Spleen (tissue), 11 donors: ENCODE measurements around the gene STARD4. TPM values are rescaled to one million over a fixed set of nuclear protein-coding genes. Genes with fewer than 3 reads are reported as not detected.

Experiments used
- DNase-seq: peaks from one replicate; pipeline ENCODE4 v3.0.0-alpha.2; 2020
- H3K27ac ChIP-seq, 8 donors: fragments of 200-600 bp; sonication (generic) in 7 of 8; 1 replicate in 4 of 8; 2 replicates in 4 of 8; pipeline versions ENCODE4 v1.5.0 to v1.8.0; 2016 to 2021; ENCODE audit warnings: inconsistent platforms in 4 of 8, mild to moderate bottlenecking in 4 of 8, moderate library complexity in 1 of 8
- H3K27me3 ChIP-seq, 7 donors: fragments of 200-600 bp; sonication (generic) in 6 of 7; replicated peaks in 1 of 7; 1 replicate in 4 of 7; 2 replicates in 3 of 7; pipeline versions ENCODE4 v1.5.0 to v1.8.0; 2016 to 2021; ENCODE audit warnings: inconsistent platforms in 3 of 7, mild to moderate bottlenecking in 1 of 7
- H3K36me3 ChIP-seq, 6 donors: fragments of 200-600 bp; sonication (generic) in 5 of 6; 1 replicate in 4 of 6; 2 replicates in 2 of 6; pipeline versions ENCODE4 v1.5.0 to v1.8.0; 2016 to 2021; ENCODE audit warnings: inconsistent platforms in 2 of 6
- H3K4me1 ChIP-seq, 6 donors: fragments of 200-600 bp; sonication (generic) in 5 of 6; 1 replicate in 3 of 6; 2 replicates in 3 of 6; pipeline versions ENCODE4 v1.5.0 to v1.8.0; 2016 to 2021; ENCODE audit warnings: inconsistent platforms in 3 of 6
- H3K4me3 ChIP-seq, 8 donors: fragments of 200-600 bp; sonication (generic) in 7 of 8; 1 replicate in 4 of 8; 2 replicates in 4 of 8; pipeline versions ENCODE4 v1.5.0 to v1.8.0; 2016 to 2021; ENCODE audit warnings: inconsistent platforms in 4 of 8, mild to moderate bottlenecking in 4 of 8, moderate library complexity in 2 of 8
- H3K9me3 ChIP-seq, 8 donors: fragments of 200-600 bp; sonication (generic) in 7 of 8; 1 replicate in 4 of 8; 2 replicates in 4 of 8; pipeline versions ENCODE4 v1.5.0 to v1.8.0; 2016 to 2021; ENCODE audit warnings: inconsistent platforms in 4 of 8
- CTCF ChIP-seq, 11 experiments: fragments of 200-600 bp in 7 of 11; fragments of 450-650 bp in 4 of 11; sonication (generic) in 4 of 11; IDR thresholded peaks in 8 of 11; conservative IDR thresholded peaks in 3 of 11; 1 replicate in 7 of 11; 2 replicates in 4 of 11; pipeline versions ENCODE4 v1.4.0 to v1.8.0; 2016 to 2021; ENCODE audit warnings: antibody characterized with exemption in 11 of 11, inconsistent platforms in 4 of 11, mild to moderate bottlenecking in 1 of 11
- POLR2A ChIP-seq, 3 donors: fragments of 450-650 bp; IDR thresholded peaks; one replicate each; pipeline ENCODE4 v1.5.1; 2017; ENCODE audit warnings: antibody characterized with exemption in 3 of 3, mild to moderate bottlenecking in 1 of 3
- POLR2AphosphoS5 ChIP-seq, 3 donors: sonication (generic); formaldehyde crosslinking; IDR thresholded peaks; one replicate each; pipeline ENCODE4 v1.5.1; 2017; ENCODE audit warnings: antibody characterized with exemption in 3 of 3
- WGBS, 5 donors: extraction: QIAGEN DNeasy Blood & Tissue Kit in 3 of 5; methylation state at CpG; one replicate each; pipeline versions ENCODE4 v1.1.5 to v1.1.7; 2013 to 2018; 5-methylcytosine and 5-hydroxymethylcytosine counted together
- intact Hi-C: fragments of 100-400 bp; cut with DNase I; formaldehyde crosslinking; loops from one replicate; pipeline ENCODE4 v1.15.0; 2023; ENCODE audit warnings: low total_unique reads
- polyA plus RNA-seq, 3 donors: library from polyadenylated mRNA; stranded (reverse); fragments of 200-250 nt; gene quantifications; one replicate each; pipeline ENCODE4 v1.2.1, GENCODE V29; 2013
- total RNA-seq, 7 donors: library from RNA; depleted of rRNA in 3 of 7; stranded (reverse); fragments of >200 nt in 3 of 7; fragmentation: NEBNext Ultra II Directional in 4 of 7; extraction: Animal tissue kit (Norgen Biotek cat#: 25700) in 4 of 7; gene quantifications; one replicate each; pipeline versions ENCODE4 v1.1.0 to v1.2.1, GENCODE V29; 2016 to 2021
- donor health status: healthy with polysubstance abuse.
- donor health status: DM: no; HTN: no; CAD: no; lungs with moderate emphysema.
- donor health status: DM: no; HTN: no; CAD: no.
- donor health status: Bipolar disorder and iron deficiency.
- donor health status: healthy.
- donor health status: DM: no; HTN: no; CAD: no.
- donor health status: DM: yes; HTN: yes; CAD: no.

STARD4 gene
- total and polyA plus RNA-seq, 10 donors = 5.7 to 36.7 (median 24.6) TPM

GRCh38 chr5:111552896-111553295 lies 40.6 kb upstream of the STARD4 start:
- H3K36me3 ChIP-seq = no peaks in the 10 kb centered on the region
- intact Hi-C loops = no loop called here
- H3K9me3 ChIP-seq = no peaks in the 10 kb centered on the region
- no peak for TF ChIP-seq POLR2A (IDR thresholded peaks at IDR 0.05)
- no peak for TF ChIP-seq CTCF (IDR thresholded peaks at IDR 0.05 in 8 of 11, conservative IDR thresholded peaks at IDR 0.05 in 3 of 11)
- TF ChIP-seq POLR2AphosphoS5 (IDR thresholded peaks at IDR 0.05) = no peak
- no peak for DNase-seq
- H3K27ac ChIP-seq = no peak overlapping the region
- 86 to 97% (median 90%) methylated on average over 1 of the region's 1 CpG for WGBS, 5 donors
- H3K4me3 ChIP-seq = no peak overlapping the region
- H3K27me3 ChIP-seq = no peaks in the 10 kb centered on the region
- peaks cover 0 to 22% (median 16%) of the 10 kb centered on the region in 6 donors for H3K4me1 ChIP-seq

- no peak overlapping the region for H3K4me3 ChIP-seq
- intact Hi-C loops = no loop called here
- H3K27ac ChIP-seq = no peak overlapping the region
- no peaks in the 10 kb centered on the region for H3K27me3 ChIP-seq
- H3K4me1 ChIP-seq = peaks cover 0 to 22% (median 16%) of the 10 kb centered on the region in 6 donors
- DNase-seq = no peak
- TF ChIP-seq CTCF (IDR thresholded peaks at IDR 0.05 in 8 of 11, conservative IDR thresholded peaks at IDR 0.05 in 3 of 11) (no peak), POLR2A (IDR thresholded peaks at IDR 0.05) (no peak), POLR2AphosphoS5 (IDR thresholded peaks at IDR 0.05) (no peak)
- H3K36me3 ChIP-seq = no peaks in the 10 kb centered on the region
- no peaks in the 10 kb centered on the region for H3K9me3 ChIP-seq
- WGBS, 5 donors = 78 to 96% (median 93%) methylated on average over 2 of the region's 2 CpGs
Observed at GRCh38 chr5:111552492-111552891, 40.2 kb upstream of the STARD4 start.

- Histone ChIP-seq H3K27me3 (no peaks in the 10 kb centered on the region), H3K4me3 (no peak overlapping the region), H3K36me3 (no peaks in the 10 kb centered on the region), H3K4me1 (peaks cover 0 to 22% (median 16%) of the 10 kb centered on the region in 6 donors), H3K9me3 (no peaks in the 10 kb centered on the region), H3K27ac (peak overlapping the region in 3 of 8 donors; percentile 16 to 48 (median 28))
- intact Hi-C loops = no loop called here
- no peak for DNase-seq
- WGBS, 5 donors = 29 to 33% (median 31%) methylated on average over 7 of the region's 7 CpGs
- TF ChIP-seq CTCF (IDR thresholded peaks at IDR 0.05 in 8 of 11, conservative IDR thresholded peaks at IDR 0.05 in 3 of 11) = no peak
Observed at GRCh38 chr5:111551569-111552275, 39.4 kb upstream of the STARD4 start.

- Histone ChIP-seq H3K4me1 (peaks cover 0 to 22% (median 16%) of the 10 kb centered on the region in 6 donors), H3K27ac (peak overlapping the region in 6 of 8 donors; percentile 16 to 55 (median 38)), H3K9me3 (no peaks in the 10 kb centered on the region), H3K4me3 (no peak overlapping the region), H3K27me3 (no peaks in the 10 kb centered on the region), H3K36me3 (no peaks in the 10 kb centered on the region)
- DNase-seq = no peak
- 81 to 91% (median 86%) methylated on average over 1 of the region's 1 CpG for WGBS, 5 donors
- TF ChIP-seq CTCF (IDR thresholded peaks at IDR 0.05 in 8 of 11, conservative IDR thresholded peaks at IDR 0.05 in 3 of 11) (no peak), POLR2A (IDR thresholded peaks at IDR 0.05) (no peak), POLR2AphosphoS5 (IDR thresholded peaks at IDR 0.05) (no peak)
- intact Hi-C loops = no loop called here
Observed at GRCh38 chr5:111551161-111551560, 38.8 kb upstream of the STARD4 start.
